HG03558 (cell line): Measurements from ENCODE around the gene RCN2.

Experiments
- ATAC-seq: cut with Tn5 transposase; IDR thresholded peaks from one replicate; pipeline ENCODE4 v1.9.1; 2021; ENCODE audit warnings: moderate number of reproducible peaks; ENCODE audit not compliant: unreplicated experiment; ENCODE audit errors: extremely low read depth

Gene RCN2

DNA sequence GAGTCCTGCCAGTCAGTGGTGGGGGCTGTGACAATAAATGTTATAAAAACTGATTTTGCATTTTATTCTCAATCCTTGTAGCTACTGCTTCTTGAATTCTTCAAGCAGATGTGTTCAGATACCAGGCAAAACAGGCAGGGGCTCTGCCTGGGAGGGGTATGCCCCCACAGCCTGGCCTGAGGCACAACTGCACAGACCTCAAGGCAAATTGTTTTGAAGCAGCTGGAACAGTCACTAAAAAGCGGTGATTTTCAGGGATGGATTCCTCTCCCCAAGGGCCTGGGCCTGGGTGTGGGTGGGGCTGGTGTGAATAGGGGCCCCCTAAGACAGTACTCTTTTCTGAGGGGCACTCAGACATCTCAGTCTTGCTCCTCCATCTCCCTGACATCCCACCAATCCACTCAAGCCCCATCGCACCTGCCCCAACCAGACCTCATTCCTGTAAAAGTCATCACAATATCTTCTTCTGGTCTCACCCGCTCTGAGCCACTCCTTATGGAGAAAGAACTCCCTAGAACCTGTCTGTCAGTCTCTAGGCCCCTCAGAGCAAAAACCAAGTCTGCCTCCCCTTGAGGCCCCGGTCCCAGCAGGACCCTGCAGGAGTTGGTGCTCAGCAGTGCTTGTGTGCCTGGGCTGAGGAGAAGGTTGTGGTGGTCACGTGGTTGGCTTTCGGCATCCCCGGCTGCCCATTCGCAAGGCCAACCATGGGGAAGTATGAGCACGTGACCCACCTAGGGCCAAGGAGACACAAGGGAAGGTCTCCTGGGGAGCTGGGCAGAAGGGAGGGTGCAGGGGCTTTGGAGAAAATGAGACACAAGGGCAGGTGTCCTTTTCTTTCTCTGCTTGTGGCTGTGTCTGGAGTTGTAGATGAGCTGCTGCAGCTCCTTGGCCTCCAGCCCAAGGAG, 60.4 kb downstream of the RCN2 start:
- no peak for ATAC-seq

DNA sequence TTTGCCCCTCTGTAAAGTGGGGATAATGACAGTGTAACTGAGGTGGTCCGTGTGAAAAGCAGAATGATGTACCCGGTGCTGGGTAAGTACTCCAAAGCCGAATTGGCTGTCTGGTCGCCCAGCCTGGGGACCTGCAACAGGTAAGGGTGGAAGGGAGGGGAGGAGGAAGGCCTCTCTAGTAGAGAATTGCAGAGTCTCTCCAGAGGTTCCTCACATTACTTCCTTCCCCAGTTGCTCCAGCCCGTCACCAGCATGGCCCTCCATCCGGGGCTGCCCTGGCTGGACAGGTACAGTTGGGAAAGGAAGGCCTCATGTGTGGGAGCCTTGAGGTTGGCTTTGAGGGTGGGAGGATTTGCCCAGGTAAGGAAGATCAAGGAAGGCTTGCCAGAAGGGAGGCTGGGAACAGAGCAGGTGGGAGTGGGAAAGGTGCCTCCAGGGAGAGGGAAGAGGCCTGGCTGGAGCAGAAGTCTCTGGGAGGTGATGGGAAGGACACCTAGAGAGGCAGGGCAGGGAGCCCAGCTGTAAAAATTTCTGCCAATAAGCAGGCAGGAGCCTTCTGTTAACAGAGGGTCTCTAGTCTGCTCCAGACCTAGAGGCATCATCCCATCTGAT, 61.7 kb downstream of the RCN2 start:
- no peak for ATAC-seq

DNA sequence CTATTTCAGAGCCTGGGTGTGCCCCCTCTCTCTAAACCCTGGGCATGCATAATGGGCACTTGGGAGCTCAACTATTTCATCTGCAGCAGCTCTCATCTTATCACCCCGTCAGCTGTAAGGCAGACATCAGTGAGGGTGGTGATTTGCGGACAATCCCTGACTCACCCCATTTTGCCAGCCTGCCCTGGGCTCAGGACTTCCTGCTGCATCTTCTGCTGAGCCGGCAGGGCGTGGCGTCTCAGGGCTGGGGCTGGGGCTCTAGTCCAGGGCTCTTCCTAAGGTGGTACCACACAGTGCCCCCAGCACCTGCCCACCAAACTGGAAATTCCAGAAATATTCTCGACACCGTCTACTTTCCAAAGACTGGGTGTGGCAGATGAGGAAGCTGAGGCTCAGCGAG, 62.5 kb downstream of the RCN2 start:
- no peak for ATAC-seq

DNA sequence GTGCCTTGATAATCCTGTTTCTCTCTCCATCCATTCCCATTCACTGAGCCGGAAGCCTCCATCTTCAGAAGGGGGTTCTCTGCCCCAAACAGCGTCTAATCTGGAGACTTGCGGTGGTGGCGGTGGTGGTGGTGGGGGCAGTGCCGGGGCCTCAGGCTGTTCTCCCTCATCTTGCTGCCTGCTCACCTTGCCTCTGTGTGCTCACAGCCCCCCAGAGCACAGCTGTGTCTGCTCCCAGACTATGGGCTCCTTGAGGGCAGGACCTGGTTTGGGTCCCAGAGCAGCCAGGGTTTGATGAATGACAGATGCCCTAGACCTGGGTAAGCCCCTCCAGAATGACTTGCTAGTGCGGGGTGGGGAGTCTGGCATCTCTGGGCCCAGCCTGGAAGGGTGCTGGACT, 62.9 kb downstream of the RCN2 start:
- no peak for ATAC-seq

DNA sequence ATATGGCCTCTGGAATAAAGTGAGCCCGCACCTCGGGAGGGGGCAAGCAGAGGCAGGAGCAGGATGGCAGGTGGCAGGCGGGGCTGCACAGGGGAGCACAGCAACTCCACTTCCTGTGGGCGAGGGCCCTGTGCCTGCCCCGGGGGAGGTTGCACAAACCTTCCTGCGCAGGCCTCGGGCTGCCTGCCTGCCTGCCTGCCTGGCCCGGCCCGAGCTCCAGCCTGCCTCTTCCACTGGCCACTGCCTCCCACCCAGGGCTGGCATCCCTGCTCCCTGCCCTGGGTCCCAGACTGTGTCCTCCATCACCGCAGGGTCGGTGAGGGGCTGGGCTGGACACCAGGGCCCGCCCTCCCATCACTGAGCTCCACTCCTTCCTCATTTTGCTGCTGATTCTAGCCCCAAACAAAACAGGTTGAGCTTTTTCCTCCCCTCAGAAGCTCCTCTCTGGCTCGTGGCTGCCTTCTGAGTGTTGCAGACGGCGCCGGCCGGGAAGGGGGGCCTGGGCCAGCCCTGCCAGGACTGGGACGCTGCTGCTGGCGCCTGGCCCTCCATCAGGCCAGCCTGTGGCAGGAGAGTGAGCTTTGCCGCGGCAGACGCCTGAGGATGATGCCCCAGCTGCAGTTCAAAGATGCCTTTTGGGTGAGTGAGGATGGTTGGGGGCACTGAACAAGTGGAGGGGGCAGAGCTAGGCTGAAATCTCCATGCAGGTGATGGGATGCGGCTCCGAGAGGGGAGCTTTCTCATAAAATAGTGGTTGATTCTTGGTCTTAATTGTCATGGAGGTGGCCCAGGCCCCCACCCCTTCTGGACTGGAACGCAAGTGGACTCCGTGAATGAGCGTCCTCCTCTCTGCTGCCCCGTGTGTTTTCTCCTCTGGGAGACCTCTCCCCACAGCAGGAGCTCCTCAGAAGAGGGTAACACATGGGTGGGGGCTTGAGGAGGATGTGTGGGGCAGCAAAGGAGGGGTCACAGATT, 63.7 kb downstream of the RCN2 start, which contains the start of gene PSTPIP1:
Gene PSTPIP1 (plus strand): TSS at position 156 of the 975 bp plus-strand sequence. CDS start 448 bp downstream, at position 604.
- no peak for ATAC-seq

DNA sequence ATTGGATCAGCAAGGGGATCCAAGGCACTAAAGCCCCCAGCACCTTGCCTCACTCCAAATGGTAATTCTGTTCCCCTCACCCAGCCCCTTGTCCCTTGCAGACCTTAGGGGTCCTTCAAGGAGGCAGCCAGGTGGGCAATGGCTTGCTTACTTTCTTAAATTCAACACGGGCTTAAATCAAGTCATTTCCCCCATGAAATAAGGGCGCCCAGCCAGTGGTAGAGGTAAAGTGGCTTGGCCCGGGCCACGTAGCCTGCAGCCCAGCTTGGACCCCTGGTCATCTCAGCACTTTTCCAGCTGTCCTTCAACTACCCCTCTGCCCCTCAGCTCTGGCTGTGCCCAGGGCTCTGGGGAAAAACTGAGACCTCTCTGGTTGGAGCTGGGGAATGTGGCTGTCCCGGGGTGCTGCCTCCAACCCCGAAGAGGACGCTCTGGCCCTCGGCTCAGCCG, 64.6 kb downstream of the RCN2 start:
- no peak for ATAC-seq

DNA sequence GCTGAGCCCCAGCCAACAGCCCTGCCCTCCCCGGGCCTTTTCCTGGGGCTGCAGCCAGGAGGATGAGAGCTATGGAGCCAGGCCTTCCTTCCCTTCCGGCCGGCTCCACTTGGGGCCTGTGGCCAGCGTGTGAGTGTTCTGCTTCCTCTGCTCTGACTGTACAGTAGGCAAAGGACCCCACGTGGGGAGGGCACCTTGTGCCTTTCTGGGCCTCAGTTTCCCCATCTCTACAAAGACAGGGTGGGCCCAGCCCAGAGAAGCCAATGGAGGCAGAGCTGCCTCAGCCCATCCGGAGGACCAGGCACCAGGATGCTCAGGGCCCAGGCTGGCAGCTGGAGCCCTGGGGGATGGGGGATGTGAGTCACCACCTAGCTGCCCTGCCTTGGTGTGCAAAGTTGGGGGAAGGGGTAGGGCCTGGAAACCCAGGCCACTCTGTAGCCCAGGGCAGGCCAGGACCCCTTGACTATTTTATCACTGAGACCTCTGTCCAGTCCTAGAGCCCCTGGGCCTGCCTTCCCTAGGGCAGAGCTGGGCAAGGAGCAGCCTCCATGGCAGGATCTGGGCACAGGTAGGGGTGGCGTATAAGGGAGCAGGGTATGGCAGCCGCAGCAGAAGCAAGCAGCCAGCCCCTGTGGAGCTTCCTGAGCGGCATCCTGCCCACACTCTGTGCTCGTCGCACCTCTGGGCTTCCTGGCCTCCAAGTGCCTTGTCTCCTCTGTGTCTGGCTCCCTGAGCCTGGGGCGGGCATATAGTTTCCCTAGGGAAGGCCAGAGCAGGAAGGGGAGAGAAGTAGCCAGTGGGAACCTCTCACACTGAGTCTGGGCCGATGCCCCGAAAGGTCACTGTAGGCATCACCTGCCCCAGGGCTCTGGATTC, 65.2 kb downstream of the RCN2 start:
- no peak for ATAC-seq

DNA sequence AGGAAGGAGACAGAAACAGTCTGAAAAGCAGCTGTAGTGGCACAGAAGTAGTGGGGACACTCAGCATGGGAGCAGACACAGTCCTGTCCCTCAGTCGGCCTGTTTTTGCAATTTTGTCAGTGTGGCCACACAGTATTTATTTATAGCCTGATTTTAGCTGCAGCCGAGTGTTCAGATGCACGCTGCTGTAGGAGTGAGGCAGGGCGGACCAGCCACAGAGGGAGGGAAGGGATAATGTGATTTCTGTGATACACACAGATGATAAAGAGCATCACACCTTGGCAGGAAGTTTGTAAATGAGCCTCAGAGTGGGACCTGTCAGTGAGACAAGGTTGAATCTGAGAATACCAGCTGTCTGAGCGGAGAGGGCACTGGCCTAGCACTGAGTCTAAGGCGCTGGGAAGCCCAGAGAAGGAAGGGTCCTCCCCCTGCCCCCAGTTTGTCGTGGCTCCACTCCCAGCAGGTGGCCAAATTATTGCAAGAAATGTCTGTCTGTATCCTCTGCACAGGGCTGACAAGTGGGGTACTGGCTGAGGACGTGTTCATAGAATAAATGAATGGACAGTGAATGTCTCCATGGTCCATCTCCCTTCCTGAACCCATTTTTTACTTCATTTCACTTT, 67.2 kb downstream of the RCN2 start:
- no peak for ATAC-seq

DNA sequence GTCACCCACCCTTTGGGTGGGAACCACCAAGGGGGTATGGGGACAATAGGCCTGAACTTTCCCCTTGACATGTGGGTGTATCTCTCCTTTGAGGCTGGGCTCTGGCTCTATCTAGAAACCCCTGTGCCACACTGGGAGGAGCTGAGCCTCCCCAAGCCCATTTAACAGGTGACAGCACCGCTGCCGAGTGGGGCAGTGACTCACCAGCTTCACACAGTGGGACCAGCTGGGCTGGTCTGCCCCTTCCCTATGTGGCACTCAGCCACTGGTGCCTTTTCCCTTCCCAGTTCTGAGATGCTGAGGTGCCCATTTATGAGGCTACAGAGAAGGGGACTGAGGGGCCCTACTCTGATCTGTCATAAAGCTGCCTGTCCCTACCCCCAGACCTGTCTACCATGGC, 68.4 kb downstream of the RCN2 start:
- no peak for ATAC-seq

DNA sequence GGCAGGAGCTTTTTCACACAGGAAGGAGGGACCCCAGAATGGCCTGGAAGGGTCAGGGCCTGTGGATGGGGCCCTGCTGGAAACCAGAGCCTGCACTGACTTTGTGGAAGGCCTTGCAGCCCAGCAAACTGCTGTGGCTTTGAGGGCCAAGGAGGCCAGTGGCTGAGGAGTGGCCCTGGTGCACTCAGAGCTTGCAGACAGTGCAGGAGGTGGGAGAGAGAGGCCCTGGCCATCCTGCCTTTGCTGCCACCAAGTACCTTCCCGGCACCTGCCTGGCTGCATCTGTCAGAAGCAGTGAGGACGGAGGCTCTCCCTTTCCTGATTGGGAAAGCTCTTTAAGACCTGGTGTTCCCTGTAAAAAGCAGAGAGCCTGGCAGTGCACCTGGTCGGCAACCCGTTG, 69.8 kb downstream of the RCN2 start:
- no peak for ATAC-seq

DNA sequence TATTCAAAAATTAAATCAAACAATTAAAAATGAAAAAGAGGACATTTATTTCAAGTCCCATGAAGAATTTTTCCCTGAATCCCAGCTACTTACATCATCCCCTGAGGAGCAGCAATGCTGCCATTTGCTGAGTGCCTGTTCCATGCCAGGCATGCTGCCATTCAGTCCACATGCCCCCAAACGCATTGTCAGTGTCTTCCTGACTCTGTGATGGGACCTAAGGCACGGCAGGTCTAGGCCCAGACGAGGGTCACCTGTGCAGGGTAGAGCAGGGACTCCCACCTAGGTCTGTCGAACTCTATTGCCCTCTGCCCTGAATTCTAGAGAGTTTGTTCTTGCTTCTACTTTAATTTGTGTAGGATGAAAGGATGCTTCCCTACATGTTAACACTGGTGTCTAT, 70.4 kb downstream of the RCN2 start:
- no peak for ATAC-seq

DNA sequence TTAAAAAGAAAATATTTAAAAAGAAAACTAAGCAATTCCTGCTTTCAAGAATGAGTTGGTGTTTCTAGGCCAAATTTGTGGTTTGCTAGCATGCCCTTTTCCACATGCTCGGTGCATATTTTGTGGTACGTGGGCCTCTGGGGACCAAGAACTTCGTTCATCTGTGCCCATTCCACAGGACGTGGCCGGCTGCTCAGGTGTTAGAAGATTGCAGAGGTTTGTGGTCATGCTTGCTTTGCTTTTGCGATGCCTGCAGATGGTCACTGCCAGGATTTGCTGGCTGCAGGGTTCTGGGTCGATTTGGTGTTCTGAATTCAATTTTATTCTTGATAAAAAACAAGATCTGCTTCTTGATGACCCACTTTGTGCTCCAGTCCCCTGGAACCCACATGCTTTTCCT, 70.9 kb downstream of the RCN2 start:
- no peak for ATAC-seq

DNA sequence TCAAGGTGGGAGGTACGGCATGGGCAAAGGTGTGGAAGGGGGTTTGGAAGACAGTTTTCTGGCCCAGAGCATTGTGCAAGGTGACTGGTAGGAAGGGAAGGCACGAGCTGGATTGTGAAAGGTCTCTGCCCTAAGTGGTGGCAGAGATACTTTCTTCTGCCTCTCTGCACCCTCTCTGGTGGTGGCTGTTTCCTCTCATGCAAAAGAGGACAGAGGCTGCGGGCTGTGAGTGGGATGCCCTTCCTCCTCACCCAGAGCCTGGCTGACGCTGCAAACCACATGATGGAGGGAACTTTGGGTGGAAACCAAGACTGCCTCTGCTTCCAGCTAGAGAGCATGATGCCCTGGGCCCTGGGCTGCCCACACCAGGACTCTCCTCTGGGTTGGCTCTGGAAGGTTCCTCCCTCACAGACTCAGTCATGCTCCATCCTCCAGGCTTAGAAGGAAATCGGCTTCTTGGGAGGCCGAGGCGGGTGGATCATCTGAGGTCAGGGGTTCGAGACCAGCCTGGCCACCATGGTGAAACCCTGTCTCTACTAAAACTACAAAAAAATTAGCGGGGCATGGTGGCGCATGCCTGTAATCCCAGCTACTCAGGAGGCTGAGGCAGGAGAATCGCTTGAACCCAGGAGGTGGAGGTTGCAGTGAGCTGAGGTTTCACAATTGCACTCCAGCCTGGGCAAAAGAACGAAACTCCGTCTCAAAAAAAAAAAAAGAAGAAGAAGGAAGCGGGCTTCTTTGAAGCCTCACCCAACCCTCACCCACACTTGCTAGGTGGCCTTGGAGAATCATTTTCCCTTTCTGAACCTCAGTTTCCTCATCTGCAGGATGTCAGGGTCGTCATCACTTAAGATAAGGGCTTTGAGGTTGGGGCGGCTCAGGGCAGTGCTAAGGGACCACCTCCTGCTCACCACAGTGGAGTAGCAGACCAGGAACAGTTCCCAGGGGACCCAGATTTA, 71.7 kb downstream of the RCN2 start:
- ATAC-seq: no peak
